Activated naive CD8-positive, alpha-beta T cell treated with anti-CD3 and anti-CD28 coated beads, Interleukin-2, amount 50 U/mL, for 24 hours (primary cell): Measurements from ENCODE around the gene JMJD8.

Experiments used
- ATAC-seq: fragments of 150-1000 bp; cut with Tn5 transposase; one replicate; pipeline ENCODE4 v1.10.0; 2021
- DNase-seq: peaks from one replicate; pipeline ENCODE4 v3.0.0; 2021
- H3K27ac Mint-ChIP-seq: one replicate; pipeline ENCODE4 v1.8.0; 2021; ENCODE audit warnings: mild to moderate bottlenecking, mixed read lengths
- H3K27me3 Mint-ChIP-seq: one replicate; pipeline ENCODE4 v1.8.0; 2021; ENCODE audit warnings: mixed read lengths
- H3K36me3 Mint-ChIP-seq: one replicate; pipeline ENCODE4 v1.8.0; 2021; ENCODE audit warnings: low read depth, mixed read lengths
- H3K4me1 Mint-ChIP-seq: one replicate; pipeline ENCODE4 v1.8.0; 2021; ENCODE audit warnings: mixed read lengths
- H3K4me3 Mint-ChIP-seq: one replicate; pipeline ENCODE4 v1.8.0; 2021; ENCODE audit warnings: mild to moderate bottlenecking, moderate library complexity, mixed read lengths
- H3K9me3 Mint-ChIP-seq: one replicate; pipeline ENCODE4 v1.8.0; 2021; ENCODE audit warnings: mixed read lengths

Gene JMJD8

GRCh38 chr16:680625-680945 lies 3.5 kb downstream of the JMJD8 start:
- no peak for DNase-seq
- Mint-ChIP-seq H3K4me1 (peaks cover 31% of the 10 kb centered on the region), H3K9me3 (no peaks in the 10 kb centered on the region), H3K4me3 (peak overlapping the region; percentile 82), H3K36me3 (peaks cover 18% of the 10 kb centered on the region), H3K27ac (peak overlapping the region; percentile 49), H3K27me3 (peaks cover 5% of the 10 kb centered on the region)
- no peak for ATAC-seq

DNA sequence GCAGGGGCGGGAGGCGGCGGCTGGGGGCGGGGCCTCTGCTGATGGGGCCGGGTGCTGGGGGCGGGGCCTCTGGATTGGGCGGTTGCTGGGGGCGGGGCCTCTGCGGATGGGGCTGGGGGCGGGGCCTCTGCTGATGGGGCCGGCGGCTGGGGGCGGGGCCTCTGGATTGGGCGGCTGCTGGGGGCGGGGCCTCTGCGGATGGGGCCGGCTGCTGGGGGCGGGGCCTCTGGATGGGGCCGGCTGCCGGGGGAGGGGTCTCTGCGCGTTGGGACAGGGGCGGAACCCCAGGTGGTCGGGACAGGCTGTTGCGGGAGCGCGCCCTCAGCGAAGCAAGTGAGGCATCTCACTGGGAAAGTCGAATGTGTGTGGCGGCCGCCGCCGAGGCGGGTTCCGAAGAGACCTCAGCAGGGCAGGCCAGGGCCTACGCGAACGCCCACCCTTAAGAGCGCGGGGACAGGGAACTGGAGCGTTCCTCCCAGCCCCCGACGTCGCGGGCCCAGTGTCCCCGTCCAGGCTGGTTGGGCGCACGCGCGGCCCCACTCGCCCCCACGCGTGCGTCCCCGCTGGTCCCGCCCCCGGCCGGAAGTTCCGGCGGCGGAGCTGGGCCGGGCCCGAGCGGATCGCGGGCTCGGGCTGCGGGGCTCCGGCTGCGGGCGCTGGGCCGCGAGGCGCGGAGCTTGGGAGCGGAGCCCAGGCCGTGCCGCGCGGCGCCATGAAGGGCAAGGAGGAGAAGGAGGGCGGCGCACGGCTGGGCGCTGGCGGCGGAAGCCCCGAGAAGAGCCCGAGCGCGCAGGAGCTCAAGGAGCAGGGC lies 4.1 kb downstream of the JMJD8 start, which contains the start of gene STUB1:
STUB1 (plus strand) TSS at position 597 of the 811 bp plus-strand sequence; CDS start at position 713, 116 bp downstream.
- ATAC-seq (peak; percentile 34), DNase-seq (peak; percentile 90)
- peak within 1 kb of the TSS; percentile 82 for H3K4me3 Mint-ChIP-seq
- H3K27ac Mint-ChIP-seq: peak within 1 kb of the TSS; percentile 87
- H3K4me1 Mint-ChIP-seq: peaks cover 31% of the 10 kb centered on the region
- peaks cover 18% of the 10 kb centered on the region for H3K36me3 Mint-ChIP-seq
- peaks cover 5% of the 10 kb centered on the region for H3K27me3 Mint-ChIP-seq
- no peaks in the 10 kb centered on the region for H3K9me3 Mint-ChIP-seq

DNA sequence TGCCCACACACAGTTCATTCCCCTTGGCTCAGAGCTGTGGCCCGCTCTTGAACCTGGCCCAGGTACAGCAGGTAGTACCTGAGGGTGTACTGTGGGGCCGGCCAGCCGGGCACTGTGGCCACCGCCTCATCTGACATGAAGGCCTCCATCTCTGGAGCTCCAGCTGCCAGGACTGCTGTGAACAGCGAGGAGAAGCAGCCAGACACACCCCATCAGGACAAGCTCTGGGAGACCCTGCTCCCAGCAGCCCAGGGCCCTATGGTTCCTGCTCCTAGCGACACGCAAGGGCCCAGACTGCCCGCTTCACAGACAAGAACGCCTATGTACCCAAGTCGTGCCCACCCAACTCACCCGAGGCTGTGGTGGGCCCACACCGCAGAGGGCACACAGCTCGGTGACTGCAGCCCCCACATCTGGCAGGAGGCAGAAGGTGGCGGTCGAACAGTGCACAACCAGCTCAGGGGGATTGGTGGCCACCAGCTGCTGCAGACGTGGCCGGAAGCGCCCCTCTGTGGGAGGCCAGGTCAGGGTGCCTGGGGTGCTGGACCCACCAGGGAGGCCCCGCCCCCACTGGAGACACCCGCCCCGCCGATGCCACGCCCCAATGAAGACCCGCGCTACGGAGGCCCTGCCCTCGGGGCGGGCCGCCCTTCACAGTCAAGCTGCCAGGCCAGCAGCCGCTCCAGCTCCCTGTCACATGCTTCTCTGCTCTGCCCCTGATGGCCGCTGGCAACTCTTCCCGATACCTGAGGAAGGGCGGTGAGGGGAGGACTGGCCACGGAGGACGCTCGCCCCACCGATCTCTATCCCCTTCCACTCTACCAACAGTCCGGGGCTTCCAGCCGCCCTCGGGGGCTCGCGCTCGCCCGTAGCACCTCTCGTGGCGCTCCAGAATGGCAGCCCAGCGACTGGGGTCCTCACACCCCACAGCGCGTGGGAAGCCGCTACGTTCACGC lies 5.0 kb downstream of the JMJD8 start:
- peaks cover 5% of the 10 kb centered on the region for H3K27me3 Mint-ChIP-seq
- DNase-seq: peak; percentile 69
- peak overlapping the region; percentile 73 for H3K27ac Mint-ChIP-seq
- H3K4me1 Mint-ChIP-seq: peaks cover 30% of the 10 kb centered on the region
- H3K9me3 Mint-ChIP-seq: no peaks in the 10 kb centered on the region
- peaks cover 18% of the 10 kb centered on the region for H3K36me3 Mint-ChIP-seq
- H3K4me3 Mint-ChIP-seq: peak overlapping the region; percentile 75
- peak; percentile 7 for ATAC-seq

DNA sequence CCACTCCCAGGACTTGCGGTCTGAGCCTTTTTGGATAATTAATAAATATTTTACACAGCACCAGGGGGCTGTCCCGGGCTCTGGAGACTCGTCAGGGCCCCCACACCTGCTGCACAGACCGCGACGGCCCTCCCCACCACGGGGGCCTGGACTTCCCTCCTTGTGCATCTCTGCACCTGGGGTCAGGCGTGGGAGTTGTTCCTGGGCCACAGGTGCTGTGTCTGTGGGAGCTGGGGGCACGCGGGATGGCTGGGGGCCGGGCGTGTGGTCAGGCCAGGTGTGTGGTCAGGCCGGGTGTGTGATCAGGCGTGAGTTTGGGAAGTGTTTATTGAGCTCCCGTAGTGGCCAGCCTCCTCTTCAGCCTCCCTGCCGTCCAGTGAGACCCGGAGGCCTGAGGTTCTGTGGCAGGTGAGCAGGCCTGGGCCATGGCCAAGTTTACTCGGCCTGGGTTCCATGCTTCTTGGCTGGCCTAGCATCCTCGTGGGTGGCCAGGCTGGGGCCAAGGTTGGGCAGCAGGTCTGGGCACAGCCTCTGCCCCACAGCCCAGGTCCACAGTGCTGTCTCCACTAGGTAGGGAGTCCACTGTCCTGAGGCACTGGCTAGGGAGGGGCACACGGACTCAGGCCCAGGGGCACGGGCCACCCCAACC lies 5.8 kb downstream of the JMJD8 start:
- H3K4me1 Mint-ChIP-seq: peaks cover 27% of the 10 kb centered on the region
- no peak overlapping the region for H3K27ac Mint-ChIP-seq
- no peak overlapping the region for H3K4me3 Mint-ChIP-seq
- DNase-seq (no peak), ATAC-seq (no peak)
- peaks cover 18% of the 10 kb centered on the region for H3K36me3 Mint-ChIP-seq
- H3K27me3 Mint-ChIP-seq: peaks cover 5% of the 10 kb centered on the region
- no peaks in the 10 kb centered on the region for H3K9me3 Mint-ChIP-seq

DNA sequence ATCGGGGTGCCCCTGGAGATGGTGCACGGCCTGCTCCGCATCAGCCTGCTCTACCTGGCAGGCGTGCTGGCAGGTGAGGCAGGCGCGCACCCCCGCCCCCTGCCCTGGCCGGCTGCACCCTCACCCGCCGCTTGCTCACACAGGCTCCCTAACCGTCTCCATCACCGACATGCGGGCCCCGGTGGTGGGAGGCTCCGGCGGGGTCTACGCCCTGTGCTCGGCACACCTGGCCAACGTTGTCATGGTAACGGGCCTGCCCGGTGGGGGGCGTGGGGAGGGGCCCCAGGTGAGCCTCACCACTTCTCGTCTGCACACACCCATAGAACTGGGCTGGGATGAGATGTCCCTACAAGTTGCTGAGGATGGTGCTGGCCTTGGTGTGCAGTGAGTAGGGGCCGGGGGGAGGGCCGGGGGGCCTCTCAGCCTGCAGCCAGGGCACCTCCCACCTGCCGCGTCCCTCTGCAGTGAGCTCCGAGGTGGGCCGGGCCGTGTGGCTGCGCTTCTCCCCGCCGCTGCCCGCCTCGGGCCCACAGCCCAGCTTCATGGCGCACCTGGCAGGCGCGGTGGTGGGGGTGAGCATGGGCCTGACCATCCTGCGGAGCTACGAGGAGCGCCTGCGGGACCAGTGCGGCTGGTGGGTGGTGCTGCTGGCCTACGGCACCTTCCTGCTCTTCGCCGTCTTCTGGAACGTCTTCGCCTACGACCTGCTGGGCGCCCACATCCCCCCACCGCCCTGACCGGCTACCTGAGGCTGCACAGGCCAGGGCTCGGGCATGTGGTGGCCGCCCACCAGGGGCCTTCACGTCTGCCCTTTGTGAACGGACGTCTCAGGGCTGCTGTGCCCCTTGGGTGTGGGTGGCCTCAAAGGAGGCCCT lies 6.6 kb downstream of the JMJD8 start:
- Mint-ChIP-seq H3K27me3 (peaks cover 5% of the 10 kb centered on the region), H3K9me3 (no peaks in the 10 kb centered on the region), H3K27ac (no peak overlapping the region), H3K36me3 (peaks cover 14% of the 10 kb centered on the region), H3K4me1 (peaks cover 22% of the 10 kb centered on the region), H3K4me3 (no peak overlapping the region)
- ATAC-seq (no peak), DNase-seq (no peak)

- Mint-ChIP-seq H3K27me3 (peaks cover 5% of the 10 kb centered on the region), H3K27ac (no peak overlapping the region), H3K9me3 (no peaks in the 10 kb centered on the region), H3K4me3 (no peak overlapping the region), H3K4me1 (peaks cover 17% of the 10 kb centered on the region), H3K36me3 (peaks cover 9% of the 10 kb centered on the region)
- ATAC-seq (no peak), DNase-seq (no peak)
Observed at GRCh38 chr16:676913-677312, 7.2 kb downstream of the JMJD8 start.

- no peak for ATAC-seq
- Mint-ChIP-seq H3K9me3 (no peaks in the 10 kb centered on the region), H3K27ac (no peak overlapping the region), H3K27me3 (peaks cover 5% of the 10 kb centered on the region), H3K36me3 (peaks cover 5% of the 10 kb centered on the region), H3K4me3 (no peak overlapping the region), H3K4me1 (peaks cover 13% of the 10 kb centered on the region)
- no peak for DNase-seq
Observed at GRCh38 chr16:676565-676902, 7.6 kb downstream of the JMJD8 start.

- H3K4me3 Mint-ChIP-seq: no peak overlapping the region
- DNase-seq (no peak), ATAC-seq (no peak)
- H3K36me3 Mint-ChIP-seq: peaks cover 3% of the 10 kb centered on the region
- no peaks in the 10 kb centered on the region for H3K9me3 Mint-ChIP-seq
- peaks cover 8% of the 10 kb centered on the region for H3K4me1 Mint-ChIP-seq
- peaks cover 5% of the 10 kb centered on the region for H3K27me3 Mint-ChIP-seq
- no peak overlapping the region for H3K27ac Mint-ChIP-seq
Observed at GRCh38 chr16:675884-676564, 8.1 kb downstream of the JMJD8 start.

- DNase-seq: peak; percentile 22
- peaks cover 3% of the 10 kb centered on the region for H3K36me3 Mint-ChIP-seq
- H3K27ac Mint-ChIP-seq: no peak within 1 kb of the TSS
- H3K4me3 Mint-ChIP-seq: no peak within 1 kb of the TSS
- peaks cover 5% of the 10 kb centered on the region for H3K27me3 Mint-ChIP-seq
- H3K9me3 Mint-ChIP-seq: no peaks in the 10 kb centered on the region
- ATAC-seq: no peak
- H3K4me1 Mint-ChIP-seq: peaks cover 6% of the 10 kb centered on the region
Observed at GRCh38 chr16:674968-675883, 8.9 kb downstream of the JMJD8 start, which contains the start of gene RHBDL1. RHBDL1 (plus strand) TSS chr16:675671; CDS start chr16:675791, 120 bp downstream.

DNA sequence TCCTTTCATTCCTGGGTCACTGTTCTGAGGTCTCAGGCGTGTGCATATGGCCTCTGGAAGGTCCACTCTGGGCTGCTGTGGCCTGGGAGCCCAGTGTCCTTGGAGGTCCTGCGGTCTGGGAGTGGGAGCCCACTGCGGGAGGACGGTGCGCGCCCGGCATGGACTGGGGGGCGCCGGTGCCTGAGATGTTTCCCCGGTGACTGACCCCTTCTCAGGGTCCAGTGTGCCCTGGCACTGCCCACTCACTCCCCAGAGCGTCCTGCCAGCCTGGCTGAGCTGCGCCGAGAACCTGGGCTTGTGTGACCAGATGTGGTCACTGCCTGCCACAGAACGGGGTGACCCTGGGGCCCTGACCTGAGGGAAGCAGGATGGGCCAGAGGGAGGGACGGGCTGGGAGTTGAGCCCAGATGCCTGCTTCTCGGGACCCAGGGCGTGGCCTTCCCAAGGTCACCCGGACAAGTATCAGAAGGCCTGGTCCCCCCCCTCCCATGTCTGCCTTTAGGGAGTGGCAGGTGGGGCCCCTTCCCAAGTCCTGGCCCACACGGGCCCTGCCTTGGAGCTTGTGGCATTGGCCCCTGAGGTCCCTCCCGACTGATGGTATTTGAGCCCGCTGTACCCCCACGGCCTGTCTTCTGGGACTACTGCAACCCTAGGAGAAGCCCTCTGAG lies 9.8 kb downstream of the JMJD8 start:
- no peak overlapping the region for H3K27ac Mint-ChIP-seq
- peaks cover 4% of the 10 kb centered on the region for H3K36me3 Mint-ChIP-seq
- peaks cover 5% of the 10 kb centered on the region for H3K27me3 Mint-ChIP-seq

GRCh38 chr16:673399-673991 lies 10.6 kb downstream of the JMJD8 start:
- H3K27ac Mint-ChIP-seq: no peak overlapping the region
- peaks cover 2% of the 10 kb centered on the region for H3K4me1 Mint-ChIP-seq
- no peak overlapping the region for H3K4me3 Mint-ChIP-seq
- no peaks in the 10 kb centered on the region for H3K9me3 Mint-ChIP-seq
- ATAC-seq: no peak
- no peak for DNase-seq
- peaks cover 5% of the 10 kb centered on the region for H3K27me3 Mint-ChIP-seq
- H3K36me3 Mint-ChIP-seq: peaks cover 5% of the 10 kb centered on the region

More for the DNA sequence above, 9.8 kb downstream of the JMJD8 start:
- ATAC-seq: no peak
- Mint-ChIP-seq H3K9me3 (no peaks in the 10 kb centered on the region), H3K4me3 (no peak overlapping the region), H3K4me1 (peaks cover 2% of the 10 kb centered on the region)
- no peak for DNase-seq

GRCh38 chr16:672851-673250 lies 11.3 kb downstream of the JMJD8 start:
- ATAC-seq (no peak), DNase-seq (no peak)
- Mint-ChIP-seq H3K27me3 (peaks cover 5% of the 10 kb centered on the region), H3K4me3 (no peak overlapping the region), H3K36me3 (peaks cover 5% of the 10 kb centered on the region), H3K4me1 (peaks cover 2% of the 10 kb centered on the region), H3K27ac (no peak overlapping the region), H3K9me3 (no peaks in the 10 kb centered on the region)
